Measurements from ENCODE around the gene TRABD2A. TPM values are rescaled to one million over a fixed set of nuclear protein-coding genes. Genes with fewer than 3 reads are reported as not detected.

The TRABD2A gene
- total RNA-seq, 1 donor from 2014 or later: 2.0 TPM

DNA sequence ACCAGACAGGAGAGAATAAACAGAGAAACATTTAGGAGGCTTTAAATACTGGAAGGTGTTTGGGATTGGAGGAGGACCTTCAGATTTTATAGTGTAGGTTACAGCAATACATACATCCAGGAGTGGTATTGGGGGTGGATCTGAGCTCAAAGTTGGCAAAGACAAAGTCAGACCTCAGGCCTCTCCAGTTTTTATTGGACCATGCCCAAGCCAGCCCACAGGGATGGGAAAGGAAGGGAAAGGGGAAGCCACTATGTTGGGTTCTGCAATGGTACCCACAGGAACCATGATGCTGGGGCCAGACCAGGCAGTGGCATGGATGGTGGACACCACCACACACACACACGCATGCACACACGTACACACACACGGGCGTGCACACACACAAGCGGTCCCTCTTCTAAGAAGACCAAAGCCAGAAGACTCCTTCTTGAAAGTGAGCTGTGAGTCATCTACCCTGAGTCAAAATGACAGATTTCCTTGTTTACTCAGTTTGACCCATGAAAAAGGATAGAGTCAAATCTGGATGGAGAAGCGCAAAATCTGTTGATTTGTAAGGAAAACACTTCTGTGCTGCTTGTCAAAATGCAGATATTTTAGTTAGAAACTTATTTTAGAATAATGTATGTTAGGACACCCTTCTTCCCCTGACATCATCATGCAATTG is 87.9 kb downstream of the TRABD2A start:
- no peaks in the 10 kb centered on the region for H3K9me3 Mint-ChIP-seq (ENCODE audit: low read depth)
- H3K27me3 Mint-ChIP-seq: no peaks in the 10 kb centered on the region
- H3K36me3 Mint-ChIP-seq (ENCODE audit: insufficient read depth): peaks cover 2% of the 10 kb centered on the region
- H3K4me3 Mint-ChIP-seq (ENCODE audit: low read depth): no peak overlapping the region
- no peak overlapping the region for H3K27ac Mint-ChIP-seq
- no peaks in the 10 kb centered on the region for H3K4me1 Mint-ChIP-seq (ENCODE audit: low read depth)
- TF ChIP-seq, protein P1, sequence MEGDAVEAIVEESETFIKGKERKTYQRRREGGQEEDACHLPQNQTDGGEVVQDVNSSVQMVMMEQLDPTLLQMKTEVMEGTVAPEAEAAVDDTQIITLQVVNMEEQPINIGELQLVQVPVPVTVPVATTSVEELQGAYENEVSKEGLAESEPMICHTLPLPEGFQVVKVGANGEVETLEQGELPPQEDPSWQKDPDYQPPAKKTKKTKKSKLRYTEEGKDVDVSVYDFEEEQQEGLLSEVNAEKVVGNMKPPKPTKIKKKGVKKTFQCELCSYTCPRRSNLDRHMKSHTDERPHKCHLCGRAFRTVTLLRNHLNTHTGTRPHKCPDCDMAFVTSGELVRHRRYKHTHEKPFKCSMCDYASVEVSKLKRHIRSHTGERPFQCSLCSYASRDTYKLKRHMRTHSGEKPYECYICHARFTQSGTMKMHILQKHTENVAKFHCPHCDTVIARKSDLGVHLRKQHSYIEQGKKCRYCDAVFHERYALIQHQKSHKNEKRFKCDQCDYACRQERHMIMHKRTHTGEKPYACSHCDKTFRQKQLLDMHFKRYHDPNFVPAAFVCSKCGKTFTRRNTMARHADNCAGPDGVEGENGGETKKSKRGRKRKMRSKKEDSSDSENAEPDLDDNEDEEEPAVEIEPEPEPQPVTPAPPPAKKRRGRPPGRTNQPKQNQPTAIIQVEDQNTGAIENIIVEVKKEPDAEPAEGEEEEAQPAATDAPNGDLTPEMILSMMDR (IDR thresholded peaks at IDR 0.05; ENCODE audit: unreplicated experiment): no peak
- DNase-seq (ENCODE audit: low spot score, unreplicated experiment): no peak

DNA sequence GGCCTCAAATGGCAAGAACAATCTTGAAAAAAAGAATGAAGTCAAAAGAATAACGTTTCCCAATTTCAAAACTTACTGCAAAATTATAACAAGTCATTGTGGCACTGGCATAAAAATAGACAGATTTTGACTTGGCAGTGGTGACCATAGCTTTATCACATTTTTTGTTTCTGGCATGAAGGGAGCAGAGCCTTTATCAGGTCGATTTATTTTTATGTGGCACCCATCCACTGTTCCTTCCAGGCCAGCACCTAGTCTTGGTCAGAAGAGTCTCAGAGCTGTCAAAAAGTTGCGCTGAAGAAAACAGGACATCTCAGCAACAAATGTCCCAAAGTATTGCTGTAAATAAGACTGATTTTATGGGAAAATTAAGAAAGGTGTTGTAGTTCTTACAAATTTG is 92.4 kb downstream of the TRABD2A start:
- H3K27ac Mint-ChIP-seq: no peak overlapping the region

DNA sequence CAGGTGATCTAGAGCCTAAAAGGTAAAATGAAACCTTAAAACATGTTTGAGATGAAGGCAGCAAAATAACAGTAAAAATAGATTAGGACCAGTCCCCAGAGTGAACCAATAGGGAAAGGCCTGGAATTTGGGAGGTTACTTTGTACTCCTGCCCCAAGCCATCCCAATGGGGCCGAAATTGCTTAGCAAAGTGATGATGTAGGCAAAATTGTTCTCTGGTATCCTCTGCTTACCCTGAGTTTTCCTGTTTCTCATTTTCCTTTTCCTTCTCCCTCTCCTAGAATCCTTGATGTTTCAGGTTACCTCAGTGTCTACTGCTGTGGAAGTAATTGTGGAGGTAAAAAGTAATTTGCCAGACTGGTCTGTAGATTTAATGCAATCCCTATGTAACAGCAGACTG is 92.9 kb downstream of the TRABD2A start:
- Mint-ChIP-seq H3K27me3 (no peaks in the 10 kb centered on the region), H3K27ac (no peak overlapping the region), H3K4me3 (ENCODE audit: low read depth) (no peak overlapping the region), H3K9me3 (ENCODE audit: low read depth) (no peaks in the 10 kb centered on the region), H3K36me3 (ENCODE audit: insufficient read depth) (no peaks in the 10 kb centered on the region), H3K4me1 (ENCODE audit: low read depth) (no peaks in the 10 kb centered on the region)
- DNase-seq (ENCODE audit: low spot score, unreplicated experiment): no peak
- TF ChIP-seq, protein P1 (IDR thresholded peaks at IDR 0.05; ENCODE audit: unreplicated experiment): no peak

More for the DNA sequence above, 92.4 kb downstream of the TRABD2A start:
- H3K4me3 Mint-ChIP-seq (ENCODE audit: low read depth): no peak overlapping the region
- peaks cover 2% of the 10 kb centered on the region for H3K36me3 Mint-ChIP-seq (ENCODE audit: insufficient read depth)
- H3K9me3 Mint-ChIP-seq (ENCODE audit: low read depth): no peaks in the 10 kb centered on the region
- DNase-seq (ENCODE audit: low spot score, unreplicated experiment): no peak
- no peaks in the 10 kb centered on the region for H3K27me3 Mint-ChIP-seq
- TF ChIP-seq, protein P1 (IDR thresholded peaks at IDR 0.05; ENCODE audit: unreplicated experiment): no peak
- no peaks in the 10 kb centered on the region for H3K4me1 Mint-ChIP-seq (ENCODE audit: low read depth)

DNA sequence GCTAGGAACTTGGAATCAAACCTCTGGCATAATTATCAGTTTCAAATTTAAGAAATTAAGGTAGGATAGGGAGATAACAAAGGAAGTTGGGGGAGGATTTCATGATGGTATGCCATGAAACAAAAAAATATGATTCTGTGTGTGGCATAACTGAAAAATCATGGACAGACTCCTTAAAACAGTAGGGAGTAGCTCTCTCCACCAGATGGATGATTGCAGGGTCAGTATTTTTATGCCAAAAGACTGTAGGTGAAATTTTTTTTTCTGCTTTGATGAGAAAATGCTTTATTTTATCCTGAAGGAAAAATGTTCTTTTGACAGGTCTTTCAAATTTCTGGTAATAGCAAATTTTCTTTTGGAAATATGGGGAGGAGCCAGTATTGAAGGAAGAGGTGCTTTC is 94.3 kb downstream of the TRABD2A start:
- H3K36me3 Mint-ChIP-seq (ENCODE audit: insufficient read depth): no peaks in the 10 kb centered on the region
- H3K27me3 Mint-ChIP-seq: no peaks in the 10 kb centered on the region
- H3K27ac Mint-ChIP-seq: no peak overlapping the region

DNA sequence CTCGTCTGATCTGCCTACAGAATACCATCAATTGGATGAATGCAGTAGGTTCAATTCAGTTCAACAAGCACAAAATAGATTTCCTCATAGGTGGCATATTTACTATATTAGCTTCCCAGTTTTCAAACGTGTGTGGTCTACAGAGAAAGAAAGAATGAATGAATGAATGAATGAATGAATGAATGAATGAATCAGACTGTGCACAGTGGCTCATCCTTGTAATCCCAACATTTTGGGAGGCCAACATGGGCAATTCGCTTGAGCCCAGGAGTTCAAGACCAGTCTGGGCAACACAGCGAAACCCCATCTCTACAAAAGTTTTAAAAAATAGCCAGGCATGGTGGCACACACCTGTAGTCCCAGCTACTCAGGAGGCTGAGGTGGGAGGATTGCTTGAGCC is 94.9 kb downstream of the TRABD2A start:
- no peaks in the 10 kb centered on the region for H3K4me1 Mint-ChIP-seq (ENCODE audit: low read depth)
- no peaks in the 10 kb centered on the region for H3K9me3 Mint-ChIP-seq (ENCODE audit: low read depth)
- H3K4me3 Mint-ChIP-seq (ENCODE audit: low read depth): no peak overlapping the region
- no peaks in the 10 kb centered on the region for H3K36me3 Mint-ChIP-seq (ENCODE audit: insufficient read depth)
- TF ChIP-seq, protein P1 (IDR thresholded peaks at IDR 0.05; ENCODE audit: unreplicated experiment): no peak
- DNase-seq (ENCODE audit: low spot score, unreplicated experiment): no peak
- no peak overlapping the region for H3K27ac Mint-ChIP-seq
- H3K27me3 Mint-ChIP-seq: no peaks in the 10 kb centered on the region

More for the DNA sequence above, 94.3 kb downstream of the TRABD2A start:
- no peaks in the 10 kb centered on the region for H3K4me1 Mint-ChIP-seq (ENCODE audit: low read depth)
- no peak for DNase-seq (ENCODE audit: low spot score, unreplicated experiment)
- TF ChIP-seq, protein P1 (IDR thresholded peaks at IDR 0.05; ENCODE audit: unreplicated experiment): no peak
- H3K9me3 Mint-ChIP-seq (ENCODE audit: low read depth): no peaks in the 10 kb centered on the region
- no peak overlapping the region for H3K4me3 Mint-ChIP-seq (ENCODE audit: low read depth)

Measured in progenitor cell of endocrine pancreas (in vitro differentiated cells).